ENCODE measurements around the gene KIAA0040.
A peak's percentile ranks its signal among the peaks of the same experiment; 100 is the strongest.

Gene KIAA0040

GRCh38 chr1:175200678-175201521 lies 8.3 kb upstream of the KIAA0040 start:
- no peak for DNase-seq

- no peak for DNase-seq
These were observed 5.8 kb upstream of the KIAA0040 start for GRCh38 chr1:175198332-175198731.

GRCh38 chr1:175197531-175197930 lies 5.0 kb upstream of the KIAA0040 start:
- DNase-seq = no peak

GRCh38 chr1:175195798-175196197 lies 3.2 kb upstream of the KIAA0040 start:
- no peak for DNase-seq

GRCh38 chr1:175195281-175195680 lies 2.7 kb upstream of the KIAA0040 start:
- DNase-seq = no peak

- DNase-seq = no peak
These were observed 943 bp upstream of the KIAA0040 start for GRCh38 chr1:175193527-175193910.

- DNase-seq = peak; percentile 75
These were observed 406 bp downstream of the KIAA0040 start for GRCh38 chr1:175192111-175192629.

- DNase-seq = peak; percentile 71
These were observed 917 bp downstream of the KIAA0040 start for GRCh38 chr1:175191659-175192058.

- peak; percentile 83 for DNase-seq
These were observed 3.6 kb downstream of the KIAA0040 start for GRCh38 chr1:175188936-175189335.

- no peak for DNase-seq
These were observed 6.0 kb downstream of the KIAA0040 start for GRCh38 chr1:175186433-175187160.

- DNase-seq = no peak
These were observed 6.7 kb downstream of the KIAA0040 start for GRCh38 chr1:175185903-175186302.

- no peak for DNase-seq
These were observed 9.0 kb downstream of the KIAA0040 start for GRCh38 chr1:175183586-175183985.

- DNase-seq = no peak
These were observed 10.3 kb downstream of the KIAA0040 start for GRCh38 chr1:175182201-175182746.

- DNase-seq = no peak
These were observed 12.6 kb downstream of the KIAA0040 start for GRCh38 chr1:175179837-175180590.

GRCh38 chr1:175178456-175178855 lies 14.1 kb downstream of the KIAA0040 start:
- no peak for DNase-seq

GRCh38 chr1:175178056-175178455 lies 14.5 kb downstream of the KIAA0040 start:
- no peak for DNase-seq

- no peak for DNase-seq
These were observed 16.3 kb downstream of the KIAA0040 start for GRCh38 chr1:175176246-175176645.

GRCh38 chr1:175174309-175175102 lies 18.1 kb downstream of the KIAA0040 start:
- no peak for DNase-seq

- DNase-seq = no peak
These were observed 19.0 kb downstream of the KIAA0040 start for GRCh38 chr1:175173531-175173930.

- DNase-seq = no peak
These were observed 20.1 kb downstream of the KIAA0040 start for GRCh38 chr1:175172503-175172902.

- DNase-seq = no peak
These were observed 21.3 kb downstream of the KIAA0040 start for GRCh38 chr1:175171036-175171913.
